CD4-positive, alpha-beta T cell (primary cell): ENCODE measurements around the gene CTXN3. TPM values are rescaled to one million over a fixed set of nuclear protein-coding genes. Genes with fewer than 3 reads are reported as not detected.

Experiments
- ATAC-seq: fragments of 200-7000 bp; cut with Tn5 transposase; one replicate; pipeline ENCODE4 v1.10.0; 2022; ENCODE audit warnings: mild to moderate bottlenecking; ENCODE audit not compliant: poor library complexity
- CTCF ChIA-PET: fragments of 350-600 bp; sonication (Branson Sonifier 250); formaldehyde crosslinking; loops from one replicate; lab custom pipeline; 2021; ENCODE audit warnings: antibody characterized with exemption, inconsistent platforms; lab: Charles Lee
- POLR2A ChIA-PET: fragments of 350-600 bp; sonication (Branson Sonifier 250); formaldehyde crosslinking; loops from one replicate; lab custom pipeline; 2021; ENCODE audit warnings: antibody characterized with exemption, inconsistent platforms; lab: Charles Lee
- DNase-seq, 14 experiments: peaks; one replicate each; pipeline ENCODE4 v3.0.0-alpha.2; 2013 to 2020; ENCODE audit warnings: mixed read lengths in 2 of 14
- H3K27ac ChIP-seq, 2 donors: one replicate each; pipeline versions ENCODE4 v1.5.1 to v1.7.0; 2013; ENCODE audit warnings: low read length in 2 of 2, low read depth in 1 of 2, mild to moderate bottlenecking in 1 of 2
- H3K27me3 ChIP-seq, 2 experiments: 1 replicate in 1 of 2; 2 replicates in 1 of 2; pipeline versions ENCODE4 v1.6.1 to v1.7.0; 2013; ENCODE audit warnings: low read length in 2 of 2, control low read depth in 1 of 2, mild to moderate bottlenecking in 1 of 2, moderate library complexity in 1 of 2; ENCODE audit not compliant: insufficient read depth in 2 of 2, control insufficient read depth in 1 of 2
- H3K36me3 ChIP-seq: one replicate; pipeline ENCODE4 v1.6.1; 2013; ENCODE audit warnings: low read length, control low read depth; ENCODE audit not compliant: insufficient read depth
- H3K4me1 ChIP-seq: one replicate; pipeline ENCODE4 v1.6.1; 2013; ENCODE audit warnings: low read length, control low read depth; ENCODE audit not compliant: insufficient read depth
- H3K4me3 ChIP-seq: one replicate; pipeline ENCODE4 v1.5.1; 2013; ENCODE audit warnings: mild to moderate bottlenecking, low read length, moderate library complexity
- H3K9me3 ChIP-seq, 2 experiments: 1 replicate in 1 of 2; 2 replicates in 1 of 2; pipeline versions ENCODE4 v1.6.1 to v1.7.0; 2013; ENCODE audit warnings: low read length in 2 of 2, mild to moderate bottlenecking in 2 of 2, control low read depth in 1 of 2, moderate library complexity in 1 of 2; ENCODE audit not compliant: control insufficient read depth in 1 of 2, insufficient read depth in 1 of 2
- H3K27ac Mint-ChIP-seq: one replicate; pipeline ENCODE4 v1.8.0; 2020; ENCODE audit warnings: mixed read lengths
- H3K27me3 Mint-ChIP-seq: one replicate; pipeline ENCODE4 v1.8.0; 2021; ENCODE audit warnings: mixed read lengths
- H3K36me3 Mint-ChIP-seq: one replicate; pipeline ENCODE4 v1.8.0; 2021; ENCODE audit warnings: low read depth, mixed read lengths
- H3K4me1 Mint-ChIP-seq: one replicate; pipeline ENCODE4 v1.8.0; 2021; ENCODE audit warnings: low read depth, mixed read lengths
- H3K4me3 Mint-ChIP-seq: one replicate; pipeline ENCODE4 v1.8.0; 2020; ENCODE audit warnings: mild to moderate bottlenecking, mixed read lengths
- H3K9me3 Mint-ChIP-seq: one replicate; pipeline ENCODE4 v1.8.0; 2020; ENCODE audit warnings: mixed read lengths
- CTCF ChIP-seq: fragments of 200-600 bp; IDR thresholded peaks from one replicate; pipeline ENCODE4 v1.8.0; 2022; ENCODE audit warnings: antibody characterized with exemption, mild to moderate bottlenecking
- intact Hi-C, 2 experiments: fragments of 100-400 bp; cut with DNase I in 1 of 2; cut with micrococcal nuclease in 1 of 2; formaldehyde crosslinking; loops; one replicate each; pipeline versions ENCODE4 v1.15.1 to v1.9.0; 2023 to 2025; cut with DNase I, micrococcal nuclease
- total RNA-seq, 174 experiments: library from RNA in 2 of 174; stranded (reverse) in 2 of 174; gene quantifications; one replicate each; pipeline ENCODE4 v1.2.3 and lab custom pipeline; 2021 to 2026

The CTXN3 gene
- total RNA-seq, 2 experiments from 2014 or later, result not detected

DNA sequence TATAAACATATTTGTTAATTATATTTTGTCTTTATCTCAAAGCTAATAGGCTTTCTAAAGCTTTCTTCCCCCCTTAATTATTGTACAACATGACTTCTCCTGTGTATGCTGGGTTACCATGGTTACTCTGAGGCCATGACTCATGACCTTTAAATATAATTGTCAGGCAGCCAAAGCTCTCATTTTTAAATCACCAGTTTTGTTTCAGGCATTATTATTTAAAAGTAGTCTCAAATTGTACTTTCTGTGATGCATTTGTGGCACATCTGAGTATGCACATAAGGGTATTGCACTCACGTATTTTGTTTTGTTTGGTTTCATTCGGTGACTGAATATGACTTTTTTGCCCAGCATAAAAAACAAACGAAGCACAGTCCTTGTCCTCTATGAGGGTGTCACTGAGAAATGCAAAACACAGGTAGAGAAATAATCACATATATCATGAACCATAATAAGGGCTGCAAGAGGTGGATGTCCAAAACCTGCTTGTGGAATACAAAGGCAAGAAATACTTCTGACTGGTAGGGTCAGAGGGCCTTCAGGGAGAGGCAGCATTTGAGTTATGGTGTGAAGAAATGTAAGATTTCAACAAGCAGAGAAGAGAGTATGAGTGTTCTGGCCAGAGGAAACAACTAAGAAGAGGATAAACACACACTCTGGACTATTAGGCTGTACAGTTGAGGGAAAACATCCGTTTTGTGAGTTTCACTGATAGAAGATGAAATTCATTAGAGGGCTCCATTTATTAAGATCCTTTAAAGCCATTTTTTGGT is 56.4 kb downstream of the CTXN3 start:
- H3K9me3 Mint-ChIP-seq, result no peaks in the 10 kb centered on the region
- Histone ChIP-seq H3K27me3 (peaks cover 0 to 7% of the 10 kb centered on the region in 2 experiments), H3K27ac (no peak overlapping the region), H3K36me3 (no peaks in the 10 kb centered on the region), H3K9me3 (no peaks in the 10 kb centered on the region), H3K4me3 (no peak overlapping the region), H3K4me1 (no peaks in the 10 kb centered on the region)
- DNase-seq, result peak in 2 of 14 experiments; percentile 11 to 12
- ATAC-seq, result no peak
- H3K27me3 Mint-ChIP-seq, result peaks cover 12% of the 10 kb centered on the region
- H3K4me1 Mint-ChIP-seq, result no peaks in the 10 kb centered on the region
- intact Hi-C loops, result no loop called here
- no peaks in the 10 kb centered on the region for H3K36me3 Mint-ChIP-seq
- H3K27ac Mint-ChIP-seq, result no peak overlapping the region
- ChIA-PET CTCF (no interaction called here), POLR2A (no interaction called here)
- no peak overlapping the region for H3K4me3 Mint-ChIP-seq
- no peak for TF ChIP-seq CTCF

DNA sequence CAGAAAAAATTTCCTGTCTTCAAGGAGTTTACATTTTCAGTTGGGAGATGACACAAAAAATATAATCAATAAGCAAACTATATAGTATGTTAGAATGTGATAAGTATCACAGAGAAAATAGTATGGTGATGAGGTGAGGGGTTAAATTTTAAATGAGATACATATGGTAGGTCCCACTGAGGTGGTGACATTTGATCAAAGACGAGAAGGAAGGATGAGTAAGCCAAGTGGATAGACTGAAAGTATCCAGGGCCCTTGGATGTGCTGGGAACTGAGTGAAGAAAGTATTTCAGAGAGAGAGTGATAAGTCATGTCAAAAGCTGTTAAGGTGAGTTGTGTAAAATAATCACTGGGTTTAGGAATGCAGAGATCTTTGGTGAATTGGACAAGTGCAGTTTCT is 57.8 kb downstream of the CTXN3 start:
- Mint-ChIP-seq H3K9me3 (no peaks in the 10 kb centered on the region), H3K36me3 (no peaks in the 10 kb centered on the region), H3K4me3 (no peak overlapping the region), H3K27ac (no peak overlapping the region), H3K27me3 (peaks cover 12% of the 10 kb centered on the region), H3K4me1 (no peaks in the 10 kb centered on the region)
- CTCF ChIA-PET, result no interaction called here
- no peaks in the 10 kb centered on the region for H3K4me1 ChIP-seq
- H3K4me3 ChIP-seq, result no peak overlapping the region
- peaks cover 0 to 7% of the 10 kb centered on the region in 2 experiments for H3K27me3 ChIP-seq
- DNase-seq (no peak), ATAC-seq (no peak)
- intact Hi-C loops, result no loop called here
- POLR2A ChIA-PET, result no interaction called here
- TF ChIP-seq CTCF, result no peak
- no peaks in the 10 kb centered on the region for H3K36me3 ChIP-seq
- no peaks in the 10 kb centered on the region for H3K9me3 ChIP-seq
- no peak overlapping the region for H3K27ac ChIP-seq

GRCh38 chr5:127707209-127707608 is 58.3 kb downstream of the CTXN3 start:
- TF ChIP-seq CTCF, result no peak
- Mint-ChIP-seq H3K9me3 (no peaks in the 10 kb centered on the region), H3K27ac (no peak overlapping the region), H3K27me3 (peaks cover 12% of the 10 kb centered on the region), H3K36me3 (no peaks in the 10 kb centered on the region), H3K4me1 (no peaks in the 10 kb centered on the region), H3K4me3 (no peak overlapping the region)
- H3K9me3 ChIP-seq, result no peaks in the 10 kb centered on the region
- no peak overlapping the region for H3K27ac ChIP-seq
- H3K4me3 ChIP-seq, result no peak overlapping the region
- intact Hi-C loops, result no loop called here
- DNase-seq (no peak), ATAC-seq (no peak)
- H3K36me3 ChIP-seq, result no peaks in the 10 kb centered on the region
- POLR2A ChIA-PET, result no interaction called here
- CTCF ChIA-PET, result no interaction called here
- peaks cover 0 to 7% of the 10 kb centered on the region in 2 experiments for H3K27me3 ChIP-seq
- H3K4me1 ChIP-seq, result no peaks in the 10 kb centered on the region

Other genes starting within 250 kb of the CTXN3 start
- gene PRRC1, start 131.4 kb upstream of the CTXN3 start, total RNA-seq, result 10 to 100 TPM; 32.0 to 33.8 TPM
- gene CCDC192, start 54.3 kb downstream of the CTXN3 start, total RNA-seq, result not detected